Measurements from ENCODE around the gene DIP2A.

Gene DIP2A

DNA sequence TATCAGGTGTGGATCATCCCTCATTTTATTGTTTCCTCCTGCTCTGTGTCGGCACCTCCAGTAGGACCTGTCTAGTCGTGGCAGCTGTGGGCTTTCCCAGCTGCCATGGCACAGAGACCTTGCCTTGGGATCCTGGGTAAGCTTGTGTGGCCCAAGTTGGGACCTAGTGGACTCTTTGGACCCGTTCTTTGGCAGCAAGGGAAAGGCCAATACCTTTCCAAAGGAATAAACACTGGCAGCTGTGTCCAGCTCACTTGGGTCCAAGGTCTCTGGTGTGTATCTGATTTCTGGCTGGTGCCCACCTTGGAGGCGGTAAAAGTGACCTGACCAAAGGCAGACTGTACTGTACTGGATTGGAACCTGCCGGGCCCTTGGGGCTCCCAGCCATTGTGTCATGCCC, 21.8 kb downstream of the DIP2A start:
- no peak for DNase-seq (ENCODE audit: low read depth in 3 of 3, low spot score in 1 of 3)

DNA sequence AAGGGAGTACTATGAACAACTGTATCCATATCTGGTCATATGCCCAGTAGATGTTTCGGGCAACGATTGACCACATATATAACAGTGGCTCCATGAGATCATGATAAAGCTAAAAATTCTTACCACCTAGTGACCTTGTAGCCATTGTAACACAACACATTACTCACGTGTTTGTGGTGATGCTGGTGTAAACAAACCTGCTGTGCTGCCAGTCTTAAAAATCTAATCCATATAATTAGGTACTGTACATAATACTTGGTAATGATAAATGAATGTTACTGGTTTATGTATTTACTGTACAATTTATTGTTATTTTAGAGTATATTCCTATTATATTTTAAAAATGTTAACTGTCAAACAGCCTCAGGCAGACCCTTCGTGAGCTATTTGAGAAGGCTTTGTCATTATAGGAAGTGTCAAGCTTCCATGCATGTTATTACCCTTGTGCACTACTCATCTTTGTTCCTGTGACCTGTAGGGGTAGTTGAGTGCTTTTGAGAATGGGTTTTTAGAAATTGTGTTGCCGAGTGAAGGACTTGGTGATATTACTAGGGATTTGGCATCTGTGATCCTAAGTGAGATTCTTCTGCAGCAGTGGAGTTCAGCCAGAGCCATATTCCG, 23.6 kb downstream of the DIP2A start:
- DNase-seq (ENCODE audit: low read depth in 3 of 3, low spot score in 1 of 3), result no peak

DNA sequence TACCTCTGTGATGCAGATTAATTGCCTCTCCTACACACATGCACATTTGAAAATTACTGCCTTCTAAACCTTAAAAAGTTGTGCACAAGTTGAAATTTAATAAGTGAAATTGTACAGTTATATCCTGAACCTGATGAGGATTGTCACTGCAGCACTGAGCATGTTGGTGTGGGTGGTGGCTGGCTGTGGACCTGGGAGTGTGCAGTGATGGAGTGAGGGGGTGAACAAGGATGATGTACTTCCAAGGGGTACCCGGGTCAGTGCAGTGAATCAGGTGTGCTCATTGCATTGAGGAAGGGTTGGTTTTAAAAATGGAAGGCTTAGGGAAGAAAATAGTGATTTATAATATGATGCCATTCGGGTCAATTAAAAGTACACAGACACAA, 24.1 kb downstream of the DIP2A start:
- DNase-seq (ENCODE audit: low read depth in 3 of 3, low spot score in 1 of 3), result no peak

DNA sequence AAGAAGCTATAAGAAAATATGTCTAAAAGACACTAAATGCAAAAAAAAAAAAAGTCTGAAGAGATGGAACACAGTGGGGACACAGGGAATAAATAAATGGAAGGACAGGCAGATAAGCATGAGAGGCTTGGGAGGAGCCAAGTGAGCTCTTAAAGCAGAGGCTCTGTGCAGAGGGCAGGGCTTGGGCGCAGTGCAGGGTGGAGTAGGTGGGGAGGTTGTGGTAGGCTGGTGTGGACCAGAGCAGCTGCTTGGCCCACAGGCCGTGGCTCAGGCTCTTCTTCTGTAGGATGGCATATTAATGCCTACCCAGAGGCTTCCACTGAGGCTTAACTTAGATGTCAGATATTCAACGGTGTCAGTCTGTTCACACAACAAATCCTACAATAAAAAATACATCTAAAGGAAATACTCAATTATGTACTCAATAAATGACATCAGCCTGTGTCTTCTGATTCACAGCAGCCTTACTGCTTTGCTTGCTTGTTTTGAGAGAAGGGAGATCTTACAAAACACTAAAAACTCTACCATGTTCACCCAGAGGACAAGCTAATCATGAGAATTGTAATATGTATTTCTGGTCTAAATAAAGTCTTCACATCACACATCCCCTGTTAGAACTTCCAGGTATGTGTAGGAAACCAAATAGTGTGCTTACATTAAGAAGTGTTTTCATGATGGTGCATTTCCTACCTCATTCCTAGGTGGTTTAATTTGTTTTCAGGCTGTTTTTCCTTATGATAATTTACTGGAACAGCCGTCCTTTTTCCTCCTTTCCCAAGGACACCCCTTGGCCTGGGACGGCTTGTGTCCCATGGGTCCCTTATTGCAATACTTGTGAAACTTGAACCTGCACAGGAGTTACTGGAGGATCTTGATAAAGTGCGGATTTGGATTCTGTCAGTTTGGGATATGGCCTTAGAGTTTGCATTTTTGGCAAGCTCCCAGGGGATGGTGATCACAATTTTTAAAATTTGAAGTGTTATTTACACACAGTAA, 24.9 kb downstream of the DIP2A start:
- DNase-seq (ENCODE audit: low read depth in 3 of 3, low spot score in 1 of 3), result no peak

DNA sequence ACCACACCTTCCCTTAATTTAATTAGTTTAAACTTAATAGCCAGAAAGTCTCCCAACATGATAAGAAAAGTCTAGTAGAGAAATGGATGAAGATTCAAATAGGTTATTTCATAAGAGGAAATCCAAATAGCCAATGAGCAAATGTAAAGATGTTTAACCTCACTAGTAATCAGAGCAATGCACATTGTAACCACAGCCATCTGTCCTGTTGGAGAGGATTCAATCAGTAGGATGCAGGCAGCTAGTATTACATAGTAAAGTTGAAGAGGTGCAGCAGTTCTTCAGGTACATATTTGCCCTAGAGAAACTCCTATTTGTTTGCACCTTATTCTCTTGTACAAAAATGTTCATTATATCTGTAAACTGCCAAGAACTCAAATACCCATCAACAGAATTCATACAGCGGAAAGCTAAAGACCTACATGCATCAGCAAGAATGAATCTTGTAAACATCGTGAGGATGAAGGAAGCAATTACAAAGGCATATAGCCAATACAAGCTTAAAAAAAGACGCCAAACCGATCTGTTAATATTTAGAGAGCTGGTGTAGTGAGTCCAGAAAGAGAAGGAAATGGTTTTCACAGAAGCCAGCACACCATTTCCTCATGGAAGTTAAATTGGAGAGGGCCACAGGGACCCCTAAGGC, 27.9 kb downstream of the DIP2A start:
- no peak for DNase-seq (ENCODE audit: low read depth in 3 of 3, low spot score in 1 of 3)

DNA sequence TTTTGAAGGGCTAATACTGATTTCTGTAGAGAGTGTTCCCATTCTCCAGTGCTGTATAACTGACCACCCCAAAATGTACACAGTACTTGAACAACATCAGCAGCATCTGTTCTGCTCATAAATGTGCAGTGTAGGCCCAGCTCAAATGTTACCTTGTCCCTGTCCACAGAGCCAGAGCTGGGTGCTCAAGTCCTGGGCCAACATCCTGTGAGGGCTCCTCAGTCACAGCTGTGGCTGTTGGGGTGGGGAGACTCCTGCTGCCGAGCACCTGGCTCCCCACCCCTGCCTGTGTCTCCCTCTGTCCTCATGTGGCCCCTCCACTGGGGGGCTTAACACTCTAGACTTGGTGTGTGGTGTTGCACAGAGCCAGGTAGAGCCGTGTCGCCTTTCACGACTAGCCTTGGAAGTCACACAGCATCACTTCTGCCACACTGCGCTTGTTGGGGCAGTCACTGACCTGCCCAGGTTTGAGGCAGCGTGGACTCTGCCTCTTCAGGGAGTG, 30.5 kb downstream of the DIP2A start:
- DNase-seq (ENCODE audit: low read depth in 3 of 3, low spot score in 1 of 3), result no peak

DNA sequence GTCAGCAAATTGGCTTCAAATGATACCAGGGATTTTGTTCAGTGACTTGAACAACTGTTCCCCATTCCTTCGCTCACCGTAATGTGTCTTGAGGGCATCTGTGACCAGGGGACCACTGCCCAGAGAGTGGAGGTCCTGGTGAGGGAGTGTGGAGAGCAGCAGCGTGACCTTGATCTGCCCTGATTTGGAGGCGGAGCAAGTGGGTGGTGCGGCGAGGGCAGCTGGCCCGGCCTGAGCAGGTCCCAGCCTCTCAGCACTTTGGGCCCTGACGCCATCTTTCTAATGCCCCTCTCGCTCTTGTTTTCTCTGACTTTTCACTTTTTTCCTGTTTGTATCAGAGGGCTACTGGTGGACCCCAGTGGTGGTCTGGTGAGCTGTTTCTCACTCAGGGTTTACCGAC, 31.1 kb downstream of the DIP2A start:
- no peak for DNase-seq (ENCODE audit: low read depth in 3 of 3, low spot score in 1 of 3)

DNA sequence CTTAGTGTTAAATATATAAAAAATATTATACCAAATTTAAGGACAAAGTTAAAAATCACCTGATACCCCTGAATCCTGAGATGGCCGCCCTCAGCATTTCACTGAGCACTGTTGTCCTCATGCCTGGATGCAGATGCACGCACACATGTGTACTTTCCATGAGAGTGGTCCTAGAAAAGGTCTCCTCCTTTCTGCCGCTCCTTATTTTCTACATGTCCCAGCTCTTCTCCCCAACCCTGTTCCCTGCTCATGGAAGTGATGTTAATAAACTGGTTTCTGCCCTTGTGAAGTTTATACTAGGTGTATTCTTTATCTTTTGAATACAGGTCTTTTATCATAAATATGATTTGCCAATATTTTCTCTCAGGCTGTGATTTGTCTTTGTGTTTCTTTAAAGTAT, 32.9 kb downstream of the DIP2A start:
- DNase-seq (ENCODE audit: low read depth in 3 of 3, low spot score in 1 of 3), result no peak

DNA sequence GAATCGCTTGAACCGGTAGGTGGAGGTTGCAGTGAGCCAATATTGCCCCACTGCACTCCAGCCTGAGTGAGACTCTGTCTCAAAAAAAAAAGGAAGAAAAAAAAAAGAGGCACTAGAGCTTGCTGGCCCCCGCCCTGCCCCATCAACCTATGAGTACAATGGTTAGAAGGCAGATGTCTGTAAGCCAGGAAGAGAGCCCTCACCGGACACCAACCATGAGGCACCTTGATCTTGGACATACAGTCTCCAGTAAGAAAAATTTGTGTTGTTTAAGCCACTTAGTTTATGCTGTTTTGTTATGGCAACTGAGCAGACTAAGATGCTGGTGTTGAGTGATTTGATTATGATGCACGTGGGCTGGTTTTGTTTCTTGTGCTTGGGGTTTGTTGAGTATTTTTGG, 34.2 kb downstream of the DIP2A start:
- no peak for DNase-seq (ENCODE audit: low read depth in 3 of 3, low spot score in 1 of 3)

DNA sequence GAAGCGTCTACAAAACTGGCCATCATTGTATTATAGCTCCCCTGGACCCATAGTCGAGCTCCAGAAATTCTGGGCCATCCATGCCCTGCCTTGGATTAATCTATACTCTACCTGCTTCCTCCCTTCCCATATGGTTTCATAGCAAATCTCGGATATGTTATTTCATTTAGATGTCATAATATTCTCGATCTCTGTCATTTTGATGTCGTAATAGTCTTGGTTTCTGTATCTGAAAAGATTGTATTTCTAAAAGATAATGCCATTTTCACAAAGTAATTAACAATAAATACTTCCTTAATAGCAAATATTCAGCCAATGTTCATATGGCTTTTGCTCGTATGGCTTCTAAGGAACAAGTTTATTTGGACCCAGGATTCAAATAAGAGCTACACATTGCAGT, 35.1 kb downstream of the DIP2A start:
- no peak for DNase-seq (ENCODE audit: low read depth in 3 of 3, low spot score in 1 of 3)

DNA sequence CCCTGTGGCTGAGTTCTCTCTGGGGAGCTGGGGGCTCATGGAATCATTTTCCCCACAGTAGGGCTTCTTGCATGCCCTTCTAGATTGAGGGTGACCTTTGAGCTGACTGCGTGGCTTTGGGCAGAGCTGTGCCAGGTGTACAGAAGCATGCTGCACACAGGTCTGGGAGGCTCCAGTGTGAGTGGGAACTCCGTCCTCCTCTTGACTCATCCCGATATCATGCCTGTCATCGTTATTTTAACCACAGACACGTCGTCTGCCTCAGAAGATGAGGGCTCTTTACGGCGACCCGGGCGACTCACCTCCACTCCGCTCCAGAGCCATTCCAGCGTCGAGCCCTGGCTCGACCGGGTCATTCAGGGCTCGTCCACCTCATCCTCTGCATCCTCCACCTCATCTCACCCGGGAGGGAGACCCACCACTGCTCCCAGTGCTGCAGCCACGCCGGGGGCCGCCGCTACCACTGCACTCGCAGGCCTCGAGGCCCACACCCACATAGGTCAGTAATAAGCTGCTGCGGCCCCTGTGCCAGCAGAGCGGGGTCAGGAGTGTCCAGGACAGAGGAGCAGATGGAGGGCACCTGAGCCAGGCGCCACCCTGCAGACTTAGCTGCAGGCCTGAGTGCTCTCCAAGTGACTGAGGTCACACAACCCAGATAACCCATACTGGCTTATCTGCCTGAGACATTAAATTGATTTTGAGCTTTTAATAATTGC, 39.8 kb downstream of the DIP2A start:
- no peak for DNase-seq (ENCODE audit: low read depth in 3 of 3, low spot score in 1 of 3)

DNA sequence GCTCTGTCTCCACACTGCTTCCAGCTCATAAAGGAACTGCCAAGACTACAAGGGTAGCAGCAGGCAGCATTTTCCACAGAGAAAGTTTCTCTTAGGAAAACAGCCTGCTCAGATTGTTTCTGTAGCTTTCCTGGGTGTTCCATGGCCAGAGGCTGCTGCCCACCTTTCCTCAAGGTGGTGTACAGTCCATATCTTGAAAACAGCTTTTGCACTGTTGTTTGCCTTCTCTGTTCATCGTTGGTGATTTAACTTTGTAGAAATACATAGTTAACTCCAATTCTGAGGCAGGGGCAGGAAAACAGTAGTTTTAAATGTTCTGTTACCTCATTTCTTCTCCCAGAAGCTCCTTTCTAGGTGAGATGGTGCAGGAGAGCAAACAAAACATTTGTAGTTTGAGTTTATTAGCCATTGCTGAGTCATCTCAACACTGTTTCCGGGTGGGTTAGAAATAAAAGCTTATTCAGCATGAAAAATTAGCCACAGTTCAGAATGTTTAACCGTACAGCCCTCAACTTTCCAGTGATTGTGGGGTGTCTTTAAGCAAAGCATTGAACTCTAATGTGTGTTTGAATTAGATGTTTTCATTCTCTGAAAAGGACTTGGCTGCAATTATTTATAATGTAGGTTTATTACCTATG, 41.7 kb downstream of the DIP2A start:
- no peak for DNase-seq (ENCODE audit: low read depth in 3 of 3, low spot score in 1 of 3)

DNA sequence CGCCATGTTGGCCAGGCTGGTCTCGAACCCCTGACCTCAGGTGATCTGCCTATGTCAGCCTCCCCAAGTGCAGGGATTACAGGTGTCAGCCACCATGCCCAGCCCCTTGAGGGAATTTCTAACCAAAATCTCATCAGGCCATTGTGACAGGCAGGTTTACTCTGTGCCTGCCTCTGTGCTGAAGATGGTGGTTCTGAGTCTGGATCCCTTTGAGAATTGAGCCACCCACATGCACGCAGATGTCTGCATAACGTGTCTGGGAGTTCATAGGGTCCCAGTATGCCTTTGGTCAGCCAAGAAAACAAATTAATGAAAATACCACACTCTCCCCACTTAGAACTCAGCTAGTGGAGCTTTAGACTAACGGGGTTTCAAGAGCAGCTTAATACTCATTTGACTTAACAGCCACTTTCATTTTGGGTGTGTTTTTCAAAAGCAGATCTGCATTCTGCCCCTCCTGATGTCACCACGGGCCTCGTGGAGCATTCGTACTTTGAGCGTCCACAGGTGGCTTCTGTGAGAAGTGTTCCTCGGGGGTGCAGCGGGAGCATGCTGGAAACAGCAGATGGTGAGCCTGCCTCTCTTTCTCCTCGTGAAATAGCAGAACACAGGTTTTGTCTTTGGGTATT, 45.3 kb downstream of the DIP2A start:
- no peak for DNase-seq (ENCODE audit: low read depth in 3 of 3, low spot score in 1 of 3)

DNA sequence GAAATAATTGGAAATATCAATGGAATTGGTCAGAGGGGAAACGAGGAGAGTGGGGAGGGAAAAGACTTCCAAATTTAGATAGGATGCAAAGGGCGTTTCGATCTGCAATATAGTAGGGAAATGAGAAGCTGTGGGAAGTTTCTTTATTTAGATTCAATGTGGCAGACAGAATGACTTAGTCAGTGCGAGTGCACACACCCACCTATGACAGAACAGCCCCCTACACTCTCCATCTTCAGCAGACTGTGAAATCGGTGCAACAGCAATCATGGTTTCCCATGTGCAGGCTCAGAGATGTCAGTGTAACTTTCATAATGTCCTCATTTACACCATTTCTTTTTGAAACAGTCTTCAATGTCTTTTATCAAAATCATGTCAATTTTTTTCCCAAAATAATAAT, 46.0 kb downstream of the DIP2A start:
- no peak for DNase-seq (ENCODE audit: low read depth in 3 of 3, low spot score in 1 of 3)

DNA sequence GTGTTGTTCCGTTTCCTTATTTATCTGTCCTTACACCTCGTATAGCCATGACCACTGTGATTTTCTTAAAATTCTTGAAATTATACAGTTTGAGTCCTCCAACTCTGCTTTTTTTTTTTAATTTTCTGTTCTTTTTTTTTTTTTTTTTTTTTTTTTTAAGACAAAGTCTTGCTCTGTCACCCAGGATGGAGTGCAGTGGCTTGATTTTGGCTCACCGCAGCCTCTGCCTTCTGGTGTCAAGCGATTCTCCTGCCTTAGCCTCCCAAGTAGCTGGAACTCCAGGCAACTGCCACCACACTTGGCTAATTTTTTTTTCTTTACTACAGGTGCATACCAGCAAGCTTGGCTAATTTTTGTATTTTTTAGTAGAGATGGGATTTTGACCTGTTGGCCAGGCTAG, 48.9 kb downstream of the DIP2A start:
- no peak for DNase-seq (ENCODE audit: low read depth in 3 of 3, low spot score in 1 of 3)

DNA sequence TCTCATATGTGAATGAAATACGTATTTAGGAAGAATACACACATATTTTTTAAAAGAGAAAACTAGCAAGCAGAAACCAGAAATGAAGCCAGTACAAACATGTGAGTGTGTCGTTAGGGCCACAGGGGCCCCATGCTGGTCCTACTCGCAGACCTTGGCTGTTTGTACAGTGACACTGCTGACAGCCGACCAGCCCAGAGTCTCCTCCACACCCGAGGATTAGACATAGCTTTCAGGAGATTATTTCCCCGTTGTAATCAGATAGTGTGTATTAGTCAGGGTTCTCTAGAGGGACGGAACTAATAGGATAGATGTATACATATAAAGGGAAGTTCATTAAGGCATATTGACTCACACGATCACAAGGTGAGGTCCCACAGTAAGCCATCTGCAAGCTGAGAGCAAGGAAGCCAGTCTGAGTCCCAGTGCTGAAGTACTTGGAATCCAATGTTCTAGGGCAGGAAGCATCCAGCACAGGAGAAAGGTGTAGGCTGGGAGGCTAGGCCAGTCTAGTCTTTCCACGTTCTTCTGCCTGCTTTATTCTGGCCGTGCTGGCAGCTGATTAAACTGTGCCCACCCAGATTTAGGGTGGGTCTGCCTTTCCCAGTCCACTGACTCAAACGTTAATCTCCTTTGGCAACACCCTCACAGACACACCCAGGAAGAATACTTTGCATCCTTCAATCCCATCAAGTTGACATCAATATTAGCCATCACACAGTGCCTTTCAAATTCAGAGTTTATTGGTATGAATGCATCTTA, 51.2 kb downstream of the DIP2A start:
- no peak for DNase-seq (ENCODE audit: low read depth in 3 of 3, low spot score in 1 of 3)

DNA sequence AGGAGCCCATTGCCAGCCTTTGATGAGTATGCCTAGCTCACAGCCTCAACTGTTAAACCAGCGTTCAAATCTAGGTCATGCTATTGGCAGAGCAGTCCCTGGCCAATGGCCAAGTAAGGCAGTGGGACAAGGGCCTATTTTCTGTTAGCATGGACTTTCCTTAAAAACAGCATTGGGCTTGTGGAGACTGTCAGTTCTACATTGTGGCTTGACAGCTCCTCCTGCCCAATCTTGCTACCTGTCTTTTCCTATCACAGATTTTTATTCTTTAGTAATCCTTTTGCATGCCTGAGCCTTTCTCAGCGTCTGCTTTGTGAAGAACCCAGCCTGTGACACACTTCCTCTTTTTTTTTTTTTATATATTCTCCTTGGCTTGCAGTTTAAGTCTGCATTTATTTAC, 56.4 kb downstream of the DIP2A start:
- no peak for DNase-seq (ENCODE audit: low read depth in 3 of 3, low spot score in 1 of 3)

DNA sequence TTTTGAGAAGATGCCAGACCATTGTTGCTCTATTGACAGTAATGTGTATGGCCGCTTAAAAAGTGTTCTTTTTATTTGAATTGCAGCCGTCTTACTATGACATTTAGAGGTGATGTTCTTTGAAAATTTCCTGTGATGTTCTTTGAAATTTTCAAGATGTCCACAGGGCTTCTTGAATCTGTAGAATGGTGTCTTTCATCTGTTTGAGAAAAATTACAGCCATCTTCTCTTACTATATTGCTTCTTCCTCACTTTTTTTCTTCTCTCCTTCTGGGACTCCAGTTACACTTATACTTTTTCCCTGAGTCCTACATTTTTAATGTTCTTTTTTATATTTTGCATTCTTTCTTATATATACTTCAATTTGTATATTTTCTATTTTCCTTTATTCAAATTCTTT, 57.4 kb downstream of the DIP2A start:
- DNase-seq (ENCODE audit: low read depth in 3 of 3, low spot score in 1 of 3), result no peak

DNA sequence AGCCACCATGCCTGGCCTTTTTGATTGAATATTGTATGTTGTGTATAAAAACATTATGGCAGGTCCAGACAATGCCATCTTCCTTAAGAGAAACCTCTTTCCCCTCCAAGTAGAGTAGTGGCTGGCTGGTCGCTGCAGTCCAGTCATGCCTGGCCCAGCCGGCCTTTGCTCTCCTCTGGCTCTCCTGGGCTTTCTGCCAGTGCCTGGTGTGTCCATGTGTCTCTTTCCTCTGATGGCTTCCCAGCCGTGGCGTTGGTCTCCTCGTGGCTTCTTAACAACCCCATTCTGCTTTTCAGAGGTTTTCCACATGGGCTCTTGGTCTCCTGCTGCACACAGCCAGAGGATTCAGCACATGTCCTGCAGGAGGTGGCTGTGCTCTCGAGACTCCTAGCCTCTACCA, 58.7 kb downstream of the DIP2A start:
- DNase-seq (ENCODE audit: low read depth in 3 of 3, low spot score in 1 of 3), result no peak
